Measurements from ENCODE around the gene KCNQ4. TPM values are rescaled to one million over a fixed set of nuclear protein-coding genes. Genes with fewer than 3 reads are reported as not detected.

KCNQ4 gene
- total and polyA plus RNA-seq, 10 of the 15 experiments (the other 5 are each of a cell fraction or from before 2014, with no cell fraction given): 0.04 to 0.18 (median 0.08) TPM; not detected in 2

DNA sequence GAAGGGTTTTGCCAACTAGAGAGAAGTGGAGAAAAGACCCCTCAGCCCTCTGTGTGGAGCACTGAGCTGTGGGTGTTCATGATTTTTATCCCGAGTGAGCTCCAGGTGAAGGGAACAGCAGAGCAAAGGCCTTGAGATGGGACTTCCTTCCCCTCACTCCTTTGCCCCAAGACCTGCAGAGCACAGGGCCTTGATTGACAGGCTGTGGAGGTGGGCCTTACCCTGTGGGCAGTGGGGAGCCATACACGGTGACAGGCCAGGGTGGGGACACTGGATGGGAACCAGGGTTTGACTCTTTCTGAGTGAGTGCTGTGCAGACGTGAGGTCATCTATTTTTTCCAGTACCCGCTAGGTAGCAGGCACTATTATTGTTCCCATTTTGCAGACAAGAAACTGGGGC lies 10.5 kb downstream of the KCNQ4 start:
- TF ChIP-seq, protein P1, sequence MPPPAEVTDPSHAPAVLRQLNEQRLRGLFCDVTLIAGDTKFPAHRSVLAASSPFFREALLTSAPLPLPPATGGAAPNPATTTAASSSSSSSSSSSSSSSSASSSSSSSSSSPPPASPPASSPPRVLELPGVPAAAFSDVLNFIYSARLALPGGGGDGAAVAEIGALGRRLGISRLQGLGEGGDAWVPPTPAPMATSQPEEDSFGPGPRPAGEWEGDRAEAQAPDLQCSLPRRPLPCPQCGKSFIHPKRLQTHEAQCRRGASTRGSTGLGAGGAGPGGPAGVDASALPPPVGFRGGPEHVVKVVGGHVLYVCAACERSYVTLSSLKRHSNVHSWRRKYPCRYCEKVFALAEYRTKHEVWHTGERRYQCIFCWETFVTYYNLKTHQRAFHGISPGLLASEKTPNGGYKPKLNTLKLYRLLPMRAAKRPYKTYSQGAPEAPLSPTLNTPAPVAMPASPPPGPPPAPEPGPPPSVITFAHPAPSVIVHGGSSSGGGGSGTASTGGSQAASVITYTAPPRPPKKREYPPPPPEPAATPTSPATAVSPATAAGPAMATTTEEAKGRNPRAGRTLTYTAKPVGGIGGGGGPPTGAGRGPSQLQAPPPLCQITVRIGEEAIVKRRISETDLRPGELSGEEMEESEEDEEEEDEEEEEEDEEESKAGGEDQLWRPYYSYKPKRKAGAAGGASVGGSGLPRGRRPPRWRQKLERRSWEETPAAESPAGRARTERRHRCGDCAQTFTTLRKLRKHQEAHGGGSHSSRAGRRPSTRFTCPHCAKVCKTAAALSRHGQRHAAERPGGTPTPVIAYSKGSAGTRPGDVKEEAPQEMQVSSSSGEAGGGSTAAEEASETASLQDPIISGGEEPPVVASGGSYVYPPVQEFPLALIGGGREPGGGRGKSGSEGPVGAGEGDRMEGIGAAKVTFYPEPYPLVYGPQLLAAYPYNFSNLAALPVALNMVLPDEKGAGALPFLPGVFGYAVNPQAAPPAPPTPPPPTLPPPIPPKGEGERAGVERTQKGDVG (CRISPR knock-in tag; IDR thresholded peaks at IDR 0.05): no peak
- TF ChIP-seq, protein P2, sequence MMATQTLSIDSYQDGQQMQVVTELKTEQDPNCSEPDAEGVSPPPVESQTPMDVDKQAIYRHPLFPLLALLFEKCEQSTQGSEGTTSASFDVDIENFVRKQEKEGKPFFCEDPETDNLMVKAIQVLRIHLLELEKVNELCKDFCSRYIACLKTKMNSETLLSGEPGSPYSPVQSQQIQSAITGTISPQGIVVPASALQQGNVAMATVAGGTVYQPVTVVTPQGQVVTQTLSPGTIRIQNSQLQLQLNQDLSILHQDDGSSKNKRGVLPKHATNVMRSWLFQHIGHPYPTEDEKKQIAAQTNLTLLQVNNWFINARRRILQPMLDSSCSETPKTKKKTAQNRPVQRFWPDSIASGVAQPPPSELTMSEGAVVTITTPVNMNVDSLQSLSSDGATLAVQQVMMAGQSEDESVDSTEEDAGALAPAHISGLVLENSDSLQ (IDR thresholded peaks at IDR 0.05): peak; percentile 78
- TF ChIP-seq, protein P3, sequence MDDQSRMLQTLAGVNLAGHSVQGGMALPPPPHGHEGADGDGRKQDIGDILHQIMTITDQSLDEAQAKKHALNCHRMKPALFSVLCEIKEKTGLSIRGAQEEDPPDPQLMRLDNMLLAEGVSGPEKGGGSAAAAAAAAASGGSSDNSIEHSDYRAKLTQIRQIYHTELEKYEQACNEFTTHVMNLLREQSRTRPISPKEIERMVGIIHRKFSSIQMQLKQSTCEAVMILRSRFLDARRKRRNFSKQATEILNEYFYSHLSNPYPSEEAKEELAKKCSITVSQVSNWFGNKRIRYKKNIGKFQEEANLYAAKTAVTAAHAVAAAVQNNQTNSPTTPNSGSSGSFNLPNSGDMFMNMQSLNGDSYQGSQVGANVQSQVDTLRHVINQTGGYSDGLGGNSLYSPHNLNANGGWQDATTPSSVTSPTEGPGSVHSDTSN (IDR thresholded peaks at IDR 0.05; ENCODE audit: insufficient replicate concordance, low read depth, low read length): peak; percentile 47
- TF ChIP-seq MYB (IDR thresholded peaks at IDR 0.05; ENCODE audit: borderline replicate concordance, low read depth, low read length) (no peak), SMAD5 (IDR thresholded peaks at IDR 0.05; ENCODE audit: low read depth) (no peak)
- Histone ChIP-seq H3K36me3 (ENCODE audit: control insufficient read depth in 2 of 2, insufficient read depth in 2 of 2, low read length in 1 of 2) (no peaks in the 10 kb centered on the region), H3K79me2 (ENCODE audit: control insufficient read depth, insufficient read depth, low read length) (no peaks in the 10 kb centered on the region), H3K4me2 (ENCODE audit: control insufficient read depth, insufficient read depth) (no peak overlapping the region), H3K4me1 (ENCODE audit: control insufficient read depth, insufficient read depth, low read length) (peaks cover 26% of the 10 kb centered on the region), H3K4me3 (no peak overlapping the region), H3K9me3 (replicated peaks; ENCODE audit: control insufficient read depth, insufficient read depth, low read length) (no peaks in the 10 kb centered on the region), H4K20me1 (ENCODE audit: control insufficient read depth, insufficient read depth) (no peaks in the 10 kb centered on the region), H3K27ac (ENCODE audit: control insufficient read depth, insufficient read depth) (no peak overlapping the region), H2AFZ (ENCODE audit: control insufficient read depth, low read depth, low read length) (no peak overlapping the region), H3K27me3 (replicated peaks in 1 of 2; ENCODE audit: control insufficient read depth in 2 of 2, insufficient read depth in 2 of 2, low read length in 1 of 2) (no peaks in the 10 kb centered on the region), H3K9ac (ENCODE audit: control insufficient read depth, insufficient read depth, low read length) (no peak overlapping the region)
- BruUV-seq (replicated peaks): no TSS peak
- RAD21 ChIA-PET (ENCODE audit: unreplicated experiment): interaction anchor here (0.5 kb wide), 1 partner anchor 26 kb away, joined by 3 read pairs; no protein-coding TSS in a partner anchor
- ATAC-seq (no peak), DNase-seq (ENCODE audit: low read depth, low spot score) (no peak), FAIRE-seq (no peak)
- in situ Hi-C loops (cut with MboI): no loop called here
- 83% methylated on average over 4 of the region's 4 CpGs for WGBS (ENCODE audit: insufficient coverage, insufficient replicate concordance, low lambda C conversion rate, missing lambda C conversion rate)
- SMC1A ChIA-PET (ENCODE audit: uncharacterized antibody, unreplicated experiment): interaction anchor here (1.0 to 3.2 kb wide), 2 partner anchors 14 to 21 kb away, joined by 3 to 13 read pairs; no protein-coding TSS in a partner anchor
- CTCF ChIA-PET: interaction anchor here (0.8 to 4.6 kb wide), 3 partner anchors 18 to 30 kb away, joined by 3 to 30 read pairs (median 6); no protein-coding TSS in a partner anchor
- intact Hi-C loops (cut with micrococcal nuclease; ENCODE audit: unreplicated experiment): no loop called here
- POLR2A ChIA-PET: no interaction called here

All from GM12878 (cell line).